GM12878 (cell line): Measurements from ENCODE around the gene ANOS1. TPM values are rescaled to one million over a fixed set of nuclear protein-coding genes. Genes with fewer than 3 reads are reported as not detected.

Experiments
- ATAC-seq: fragments of 200-7000 bp; cut with Tn5 transposase; 3 replicates; pipeline ENCODE4 v1.9.1; 2020; ENCODE audit warnings: mild to moderate bottlenecking, moderate library complexity
- BruUV-seq: library from RNA; stranded (reverse); fragments of 400-500 nt; replicated peaks from 2 replicates; lab custom pipeline; 2021; lab: Mats Ljungman, UMichigan
- CTCF ChIA-PET: fragments of 300-600 bp; sonication (Branson Sonifier 250); formaldehyde crosslinking; extraction: SDS; loops from one replicate; lab custom pipeline; 2021; ENCODE audit warnings: inconsistent platforms; lab: Yijun Ruan, JAX
- POLR2A ChIA-PET: fragments of 350-600 bp; formaldehyde crosslinking; extraction: SDS; loops from one replicate; lab custom pipeline; 2021; ENCODE audit warnings: inconsistent platforms; lab: Charles Lee
- RAD21 ChIA-PET: fragments of 300-600 bp; sonication (Branson Sonifier 250); formaldehyde crosslinking; loops from one replicate; lab custom pipeline; 2023; ENCODE audit warnings: antibody characterized with exemption; ENCODE audit not compliant: unreplicated experiment; lab: Charles Lee
- SMC1A ChIA-PET: fragments of 300-600 bp; sonication (Branson Sonifier 250); formaldehyde crosslinking; loops from one replicate; lab custom pipeline; 2023; ENCODE audit not compliant: unreplicated experiment, uncharacterized antibody; lab: Charles Lee
- DNase-seq: peaks from one replicate; pipeline ENCODE4 v3.0.0-alpha.2; 2011; ENCODE audit warnings: low read depth, low spot score
- FAIRE-seq: peaks from 3 replicates; lab custom pipeline; 2011; peaks lifted over from hg19 to GRCh38; lab: Jason Lieb, UNC
- H2AFZ ChIP-seq: 2 replicates; pipeline ENCODE4 v1.6.0; 2011; ENCODE audit warnings: low read depth, low read length, control low read depth; ENCODE audit not compliant: control insufficient read depth
- H3K27ac ChIP-seq: 2 replicates; pipeline ENCODE4 v1.5.1; 2011; ENCODE audit warnings: control low read depth; ENCODE audit not compliant: control insufficient read depth, insufficient read depth
- H3K27me3 ChIP-seq, 2 experiments: replicated peaks in 1 of 2; 2 replicates each; pipeline versions ENCODE4 v1.6.0 to v1.6.1; 2011; ENCODE audit warnings: low read length in 1 of 2; ENCODE audit not compliant: control insufficient read depth in 2 of 2, insufficient read depth in 2 of 2
- H3K36me3 ChIP-seq, 2 experiments: 2 replicates each; pipeline ENCODE4 v1.5.1; 2011; ENCODE audit warnings: low read length in 1 of 2; ENCODE audit not compliant: control insufficient read depth in 2 of 2, insufficient read depth in 2 of 2
- H3K4me1 ChIP-seq: 2 replicates; pipeline ENCODE4 v1.6.1; 2011; ENCODE audit warnings: mild to moderate bottlenecking, low read length, moderate library complexity, mixed read lengths; ENCODE audit not compliant: control insufficient read depth, insufficient read depth
- H3K4me2 ChIP-seq: 2 replicates; pipeline ENCODE4 v1.6.0; 2011; ENCODE audit warnings: control low read depth; ENCODE audit not compliant: control insufficient read depth, insufficient read depth
- H3K4me3 ChIP-seq: fragments of 200-600 bp; sonication (generic); 2 replicates; pipeline ENCODE4 v1.5.1; 2016
- H3K79me2 ChIP-seq: 2 replicates; pipeline ENCODE4 v1.6.0; 2011; ENCODE audit warnings: low read length; ENCODE audit not compliant: control insufficient read depth, insufficient read depth
- H3K9ac ChIP-seq: 2 replicates; pipeline ENCODE4 v1.8.0; 2011; ENCODE audit warnings: low read length, control low read depth, mixed read lengths; ENCODE audit not compliant: control insufficient read depth, insufficient read depth
- H3K9me3 ChIP-seq: replicated peaks from 3 replicates; pipeline ENCODE4 v1.5.1; 2011; ENCODE audit warnings: mild to moderate bottlenecking, low read length; ENCODE audit not compliant: control insufficient read depth, insufficient read depth
- H4K20me1 ChIP-seq: 2 replicates; pipeline ENCODE4 v1.6.0; 2011; ENCODE audit not compliant: control insufficient read depth, insufficient read depth
- GATAD2B ChIP-seq: fragments of 450-650 bp; conservative IDR thresholded peaks from 2 replicates; pipeline ENCODE4 v1.6.1; 2017; ENCODE audit warnings: low read depth, mild to moderate bottlenecking, moderate library complexity
- HDAC2 ChIP-seq: fragments of 200-600 bp; sonication (generic); IDR thresholded peaks from 2 replicates; pipeline ENCODE4 v1.6.1; 2017
- MEF2A ChIP-seq: IDR thresholded peaks from 2 replicates; pipeline ENCODE4 v1.6.1; 2011; ENCODE audit warnings: low read depth, mild to moderate bottlenecking, low read length, moderate library complexity; ENCODE audit not compliant: insufficient read depth
- ZNF384 ChIP-seq: IDR thresholded peaks from 2 replicates; pipeline ENCODE4 v1.6.1; 2012; ENCODE audit warnings: low read depth, mild to moderate bottlenecking, low read length, improper control_type of control experiment, borderline replicate concordance
- ZZZ3 ChIP-seq: IDR thresholded peaks from 2 replicates; pipeline ENCODE4 v1.6.1; 2011; ENCODE audit warnings: low read depth; ENCODE audit not compliant: control insufficient read depth, insufficient read length
- WGBS: methylation state at CpG from one replicate; pipeline ENCODE4 v1.1.6; 2016; ENCODE audit warnings: low lambda C conversion rate; ENCODE audit not compliant: insufficient replicate concordance, insufficient coverage; ENCODE audit errors: missing lambda C conversion rate; 5-methylcytosine and 5-hydroxymethylcytosine counted together
- in situ Hi-C: fragments of 300-500 bp; cut with MboI; formaldehyde crosslinking; loops from 9 replicates; pipeline ENCODE4 v1.14.3; 2018; ENCODE audit warnings: mixed read lengths
- intact Hi-C: fragments of 100-400 bp; cut with micrococcal nuclease; formaldehyde crosslinking; loops from one replicate; pipeline ENCODE4 v1.14.2; 2022; ENCODE audit not compliant: unreplicated experiment
- polyA plus RNA-seq, 11 experiments: library from polyadenylated mRNA; depleted of rRNA in 4 of 11; unstranded in 6 of 11; stranded (reverse) in 5 of 11; fragments of >200 nt; fragmentation: Nextera tagmentation in 4 of 11; fragmentation: Illumina TruSeq in 1 of 11; extraction: Ambion mirVana in 4 of 11; extraction: Trizol in 1 of 11; gene quantifications; 1 replicate in 1 of 11; 2 replicates in 10 of 11; pipeline versions ENCODE4 v1.2.1 to v1.2.3, GENCODE V29; 2011 to 2016; ENCODE audit warnings: inconsistent platforms in 2 of 11, missing spikeins in 2 of 11, low read depth in 1 of 11
- total RNA-seq, 4 experiments: library from RNA; depleted of rRNA in 3 of 4; stranded (reverse); fragments of >200 nt in 3 of 4; fragmentation: Illumina TruSeq in 1 of 4; extraction: Trizol in 1 of 4; gene quantifications; 2 replicates each; pipeline versions ENCODE4 v1.2.1 to v1.2.3, GENCODE V29; 2013 to 2021
- TF ChIP-seq, protein P1 (sequence below): IDR thresholded peaks from 2 replicates; pipeline ENCODE4 v1.6.1; 2012; ENCODE audit warnings: improper control_type of control experiment, low read depth, low read length; ENCODE audit not compliant: insufficient replicate concordance
- TF ChIP-seq, protein P2 (sequence below): IDR thresholded peaks from 2 replicates; pipeline ENCODE4 v1.6.1; 2011; ENCODE audit warnings: low read depth, mild to moderate bottlenecking, low read length, moderate library complexity, borderline replicate concordance; ENCODE audit errors: extremely low read depth

ANOS1 gene
- total and polyA plus RNA-seq, 10 of the 15 experiments (the other 5 are each of a cell fraction or from before 2014, with no cell fraction given): under 0.01 to 4.0 (median 0.03) TPM; not detected in 3

DNA sequence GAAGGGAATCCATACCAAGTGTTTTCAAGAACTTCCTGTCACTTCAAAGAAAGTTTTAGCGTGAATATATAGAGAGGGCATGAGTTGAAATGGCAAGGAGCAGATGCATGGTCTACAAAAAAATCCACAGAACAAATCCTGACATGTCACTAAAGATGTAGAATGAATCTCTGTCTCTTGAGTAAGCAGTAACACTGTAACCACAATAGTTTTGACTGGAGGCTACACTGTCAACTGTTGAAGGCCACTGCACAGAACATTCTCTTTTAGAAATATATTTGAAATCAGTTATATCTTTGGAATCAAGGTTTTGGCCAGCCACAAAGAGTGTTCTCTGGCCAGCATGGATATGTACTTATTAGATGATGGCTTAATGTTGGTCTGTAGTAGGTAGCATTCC lies 183.5 kb downstream of the ANOS1 start (continued):
- TF ChIP-seq, protein P1, sequence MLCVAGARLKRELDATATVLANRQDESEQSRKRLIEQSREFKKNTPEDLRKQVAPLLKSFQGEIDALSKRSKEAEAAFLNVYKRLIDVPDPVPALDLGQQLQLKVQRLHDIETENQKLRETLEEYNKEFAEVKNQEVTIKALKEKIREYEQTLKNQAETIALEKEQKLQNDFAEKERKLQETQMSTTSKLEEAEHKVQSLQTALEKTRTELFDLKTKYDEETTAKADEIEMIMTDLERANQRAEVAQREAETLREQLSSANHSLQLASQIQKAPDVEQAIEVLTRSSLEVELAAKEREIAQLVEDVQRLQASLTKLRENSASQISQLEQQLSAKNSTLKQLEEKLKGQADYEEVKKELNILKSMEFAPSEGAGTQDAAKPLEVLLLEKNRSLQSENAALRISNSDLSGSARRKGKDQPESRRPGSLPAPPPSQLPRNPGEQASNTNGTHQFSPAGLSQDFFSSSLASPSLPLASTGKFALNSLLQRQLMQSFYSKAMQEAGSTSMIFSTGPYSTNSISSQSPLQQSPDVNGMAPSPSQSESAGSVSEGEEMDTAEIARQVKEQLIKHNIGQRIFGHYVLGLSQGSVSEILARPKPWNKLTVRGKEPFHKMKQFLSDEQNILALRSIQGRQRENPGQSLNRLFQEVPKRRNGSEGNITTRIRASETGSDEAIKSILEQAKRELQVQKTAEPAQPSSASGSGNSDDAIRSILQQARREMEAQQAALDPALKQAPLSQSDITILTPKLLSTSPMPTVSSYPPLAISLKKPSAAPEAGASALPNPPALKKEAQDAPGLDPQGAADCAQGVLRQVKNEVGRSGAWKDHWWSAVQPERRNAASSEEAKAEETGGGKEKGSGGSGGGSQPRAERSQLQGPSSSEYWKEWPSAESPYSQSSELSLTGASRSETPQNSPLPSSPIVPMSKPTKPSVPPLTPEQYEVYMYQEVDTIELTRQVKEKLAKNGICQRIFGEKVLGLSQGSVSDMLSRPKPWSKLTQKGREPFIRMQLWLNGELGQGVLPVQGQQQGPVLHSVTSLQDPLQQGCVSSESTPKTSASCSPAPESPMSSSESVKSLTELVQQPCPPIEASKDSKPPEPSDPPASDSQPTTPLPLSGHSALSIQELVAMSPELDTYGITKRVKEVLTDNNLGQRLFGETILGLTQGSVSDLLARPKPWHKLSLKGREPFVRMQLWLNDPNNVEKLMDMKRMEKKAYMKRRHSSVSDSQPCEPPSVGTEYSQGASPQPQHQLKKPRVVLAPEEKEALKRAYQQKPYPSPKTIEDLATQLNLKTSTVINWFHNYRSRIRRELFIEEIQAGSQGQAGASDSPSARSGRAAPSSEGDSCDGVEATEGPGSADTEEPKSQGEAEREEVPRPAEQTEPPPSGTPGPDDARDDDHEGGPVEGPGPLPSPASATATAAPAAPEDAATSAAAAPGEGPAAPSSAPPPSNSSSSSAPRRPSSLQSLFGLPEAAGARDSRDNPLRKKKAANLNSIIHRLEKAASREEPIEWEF: no peak
- TF ChIP-seq, all 136 proteins: peak for 0

DNA sequence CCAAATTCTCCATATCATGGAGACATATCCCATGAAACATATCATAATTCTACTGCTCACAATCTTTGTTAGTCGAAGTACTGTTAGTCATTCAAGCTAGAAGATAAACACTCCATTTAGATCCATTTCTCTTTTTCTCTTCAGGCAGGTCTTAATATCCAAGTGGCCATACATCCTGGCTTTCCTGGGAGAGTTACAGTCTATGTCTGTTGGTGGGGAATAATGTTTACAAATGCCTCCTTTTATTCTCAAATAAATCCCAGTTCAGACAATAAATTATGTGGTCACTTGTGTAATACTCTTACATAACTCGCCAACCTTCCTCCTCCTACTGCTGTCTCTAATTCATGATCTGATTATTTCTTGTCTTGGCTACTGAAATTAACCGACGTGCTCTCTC lies 185.2 kb downstream of the ANOS1 start:
- no peak overlapping the region for H3K9ac ChIP-seq
- H3K79me2 ChIP-seq: no peaks in the 10 kb centered on the region
- no peak overlapping the region for H3K27ac ChIP-seq
- H3K36me3 ChIP-seq: no peaks in the 10 kb centered on the region
- ATAC-seq: no peak
- no peak for TF ChIP-seq GATAD2B
- no peak for TF ChIP-seq HDAC2
- TF ChIP-seq ZNF384: no peak
- no peak for TF ChIP-seq ZZZ3
- TF ChIP-seq, protein P2, sequence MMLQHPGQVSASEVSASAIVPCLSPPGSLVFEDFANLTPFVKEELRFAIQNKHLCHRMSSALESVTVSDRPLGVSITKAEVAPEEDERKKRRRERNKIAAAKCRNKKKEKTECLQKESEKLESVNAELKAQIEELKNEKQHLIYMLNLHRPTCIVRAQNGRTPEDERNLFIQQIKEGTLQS: no peak
- no peak for TF ChIP-seq MEF2A
- TF ChIP-seq, protein P1: no peak
- intact Hi-C loops: no loop called here
- no peak for DNase-seq
- WGBS: 17% methylated on average over 4 of the region's 4 CpGs
- H3K4me2 ChIP-seq: no peak overlapping the region
- CTCF ChIA-PET: no interaction called here
- SMC1A ChIA-PET: no interaction called here
- RAD21 ChIA-PET: no interaction called here
- H3K4me1 ChIP-seq: no peaks in the 10 kb centered on the region
- H3K9me3 ChIP-seq: no peaks in the 10 kb centered on the region
- no TSS peak for BruUV-seq
- H3K27me3 ChIP-seq: no peaks in the 10 kb centered on the region
- POLR2A ChIA-PET: no interaction called here
- H2AFZ ChIP-seq: no peak overlapping the region
- H3K4me3 ChIP-seq: no peak overlapping the region
- FAIRE-seq: no peak
- in situ Hi-C loops: no loop called here
- no peaks in the 10 kb centered on the region for H4K20me1 ChIP-seq
